Measurements from ENCODE around the gene MRPL38. TPM values are rescaled to one million over a fixed set of nuclear protein-coding genes. Genes with fewer than 3 reads are reported as not detected.
A peak's percentile ranks its signal among the peaks of the same experiment; 100 is the strongest.

The MRPL38 gene
- polyA plus RNA-seq, 3 donors = 27.8 to 44.1 (median 36.0) TPM

- Histone ChIP-seq H3K4me3 (replicated peaks in 1 of 3; ENCODE audit: low read depth in 2 of 3, low read length in 3 of 3) (no peak overlapping the region), H2AFZ (ENCODE audit: insufficient read depth, low read depth, low read length, poor library complexity, severe bottlenecking) (peak overlapping the region; percentile 88), H3K4me2 (replicated peaks; ENCODE audit: extremely low read depth, low read length, poor library complexity, severe bottlenecking) (peak overlapping the region; percentile 92), H3K4me1 (ENCODE audit: control insufficient read depth in 1 of 2, insufficient read depth in 2 of 2, low read length in 2 of 2) (peaks cover 19 to 23% of the 10 kb centered on the region in 2 donors), H4K20me1 (ENCODE audit: insufficient read depth, low read length) (no peaks in the 10 kb centered on the region), H3K36me3 (replicated peaks in 1 of 2; ENCODE audit: control insufficient read depth in 1 of 2, insufficient read depth in 2 of 2, low read length in 2 of 2) (peaks cover 10% of the 10 kb centered on the region in 2 donors), H3K27ac (ENCODE audit: low read depth in 1 of 2, low read length in 2 of 2) (no peak overlapping the region), H3K79me2 (ENCODE audit: insufficient read depth, low read length) (peaks cover 13% of the 10 kb centered on the region), H3K9ac (ENCODE audit: insufficient read depth, low read length, poor library complexity, severe bottlenecking) (no peak overlapping the region), H3K27me3 (ENCODE audit: control insufficient read depth in 2 of 2, insufficient read depth in 2 of 2, low read length in 2 of 2) (no peaks in the 10 kb centered on the region), H3K9me3 (replicated peaks in 1 of 2; ENCODE audit: control insufficient read depth in 1 of 2, insufficient read depth in 1 of 2, low read length in 2 of 2) (no peaks in the 10 kb centered on the region)
- Mint-ChIP-seq H3K4me3 (no peak overlapping the region), H3K27me3 (ENCODE audit: low read depth in 3 of 3) (peaks cover 0 to 1% (median 0%) of the 10 kb centered on the region in 3 donors), H3K27ac (peak overlapping the region in 3 of 7 donors; percentile 21 to 42 (median 31)), H3K9me3 (no peaks in the 10 kb centered on the region), H3K36me3 (peaks cover 6 to 9% of the 10 kb centered on the region in 2 donors), H3K4me1 (peaks cover 15% of the 10 kb centered on the region)
- intact Hi-C loops (cut with micrococcal nuclease) = no loop called here
- TF ChIP-seq CTCF (IDR thresholded peaks at IDR 0.05) = no peak
- no peak for DNase-seq
- 85% methylated on average over 5 of the region's 10 CpGs for WGBS (ENCODE audit: insufficient coverage)
Measured at GRCh38 chr17:75906143-75906884, 1.6 kb upstream of the MRPL38 start.

- TF ChIP-seq CTCF (IDR thresholded peaks at IDR 0.05) = no peak
- no peak overlapping the region for H3K27ac ChIP-seq (ENCODE audit: low read depth in 1 of 2, low read length in 2 of 2)
- H3K79me2 ChIP-seq (ENCODE audit: insufficient read depth, low read length) = peaks cover 13% of the 10 kb centered on the region
- no peaks in the 10 kb centered on the region for H3K27me3 ChIP-seq (ENCODE audit: control insufficient read depth in 2 of 2, insufficient read depth in 2 of 2, low read length in 2 of 2)
- H3K9me3 ChIP-seq (replicated peaks in 1 of 2; ENCODE audit: control insufficient read depth in 1 of 2, insufficient read depth in 1 of 2, low read length in 2 of 2) = no peaks in the 10 kb centered on the region
- Mint-ChIP-seq H3K36me3 (peaks cover 33 to 48% of the 10 kb centered on the region in 2 donors), H3K9me3 (no peaks in the 10 kb centered on the region), H3K27me3 (ENCODE audit: low read depth in 3 of 3) (peaks cover 0 to 2% (median 0%) of the 10 kb centered on the region in 3 donors), H3K4me3 (no peak overlapping the region), H3K4me1 (peaks cover 18% of the 10 kb centered on the region), H3K27ac (no peak overlapping the region)
- 100% methylated on average over 2 of the region's 6 CpGs for WGBS (ENCODE audit: insufficient coverage)
- H3K9ac ChIP-seq (ENCODE audit: insufficient read depth, low read length, poor library complexity, severe bottlenecking) = no peak overlapping the region
- DNase-seq = no peak
- no peak overlapping the region for H3K4me3 ChIP-seq (replicated peaks in 1 of 3; ENCODE audit: low read depth in 2 of 3, low read length in 3 of 3)
- no peak overlapping the region for H2AFZ ChIP-seq (ENCODE audit: insufficient read depth, low read depth, low read length, poor library complexity, severe bottlenecking)
- H3K4me2 ChIP-seq (replicated peaks; ENCODE audit: extremely low read depth, low read length, poor library complexity, severe bottlenecking) = no peak overlapping the region
- no peaks in the 10 kb centered on the region for H4K20me1 ChIP-seq (ENCODE audit: insufficient read depth, low read length)
- H3K36me3 ChIP-seq (replicated peaks in 1 of 2; ENCODE audit: control insufficient read depth in 1 of 2, insufficient read depth in 2 of 2, low read length in 2 of 2) = peaks cover 42 to 44% of the 10 kb centered on the region in 2 donors
- intact Hi-C loops (cut with micrococcal nuclease) = loop anchor here in 1 of 2 donors (5.0 kb wide), 1 partner anchor 40 kb away; the partner anchor contains the start of gene FBF1
- H3K4me1 ChIP-seq (ENCODE audit: control insufficient read depth in 1 of 2, insufficient read depth in 2 of 2, low read length in 2 of 2) = peaks cover 19 to 24% of the 10 kb centered on the region in 2 donors
Measured at GRCh38 chr17:75902406-75902805, 2.3 kb downstream of the MRPL38 start.
